HG03521 (cell line): Measurements from ENCODE around the gene TTBK2.

Source experiments
- ATAC-seq: cut with Tn5 transposase; IDR thresholded peaks from one replicate; pipeline ENCODE4 v1.9.1; 2021; ENCODE audit warnings: mild to moderate bottlenecking, moderate library complexity; ENCODE audit not compliant: unreplicated experiment

TTBK2 gene

DNA sequence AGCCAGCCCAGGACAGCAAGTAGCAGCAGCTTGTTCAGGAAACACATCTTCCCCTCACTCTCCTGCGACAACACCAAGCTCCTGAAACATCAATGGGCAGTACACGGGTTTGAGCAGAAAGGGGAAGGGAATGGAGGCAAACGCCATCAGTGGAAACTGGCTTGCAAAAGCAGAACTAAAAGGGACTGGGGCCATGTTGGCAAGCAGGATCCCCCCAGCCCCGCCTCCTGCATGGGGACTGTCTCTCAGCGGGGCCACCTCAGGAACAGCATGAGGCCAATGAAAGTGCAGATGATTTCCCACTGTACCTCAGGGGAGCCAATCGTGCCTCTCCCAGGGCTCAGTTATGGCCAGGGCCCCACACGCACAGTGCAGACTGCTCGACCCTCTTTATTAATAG, 190.4 kb downstream of the TTBK2 start:
- no peak for ATAC-seq

DNA sequence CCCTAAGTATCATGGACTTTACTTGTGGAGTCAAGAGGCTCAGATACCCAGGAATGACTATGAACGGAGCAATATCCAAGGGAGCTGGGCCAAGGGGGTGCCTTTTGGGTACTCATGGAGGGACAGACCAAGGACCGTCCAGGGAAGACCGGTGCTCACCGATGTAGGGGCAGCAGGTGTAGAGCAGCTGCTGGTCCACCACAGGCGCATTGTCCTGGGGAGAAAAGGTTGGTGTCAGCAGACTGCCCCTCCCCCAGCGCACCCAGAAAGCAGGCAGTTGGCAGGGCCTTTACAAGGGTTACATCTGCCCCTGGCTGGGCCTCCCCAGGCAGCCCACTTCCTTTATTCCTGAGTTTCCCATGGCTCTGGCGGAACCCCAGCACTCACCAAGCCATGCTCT, 191.2 kb downstream of the TTBK2 start:
- no peak for ATAC-seq

DNA sequence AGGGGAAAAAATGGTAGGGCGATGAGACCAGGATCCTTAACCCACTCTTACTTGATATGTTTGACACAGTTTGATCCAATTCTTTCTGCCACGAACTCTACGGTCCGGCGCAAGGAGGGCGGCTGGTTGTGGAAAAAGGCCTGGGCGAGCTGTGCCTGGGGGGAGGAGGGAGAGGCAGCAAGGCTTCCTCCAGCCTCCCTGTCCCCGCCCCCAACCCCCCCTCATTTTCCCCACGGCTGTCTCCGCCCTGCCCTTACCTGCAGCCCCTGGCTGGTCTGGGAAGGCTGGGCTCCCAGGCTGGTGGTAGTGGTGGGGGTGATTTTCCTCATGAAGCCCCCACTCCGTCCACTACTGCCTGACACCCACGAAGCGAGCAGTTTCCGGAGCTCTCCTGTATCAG, 191.6 kb downstream of the TTBK2 start:
- ATAC-seq, result no peak

DNA sequence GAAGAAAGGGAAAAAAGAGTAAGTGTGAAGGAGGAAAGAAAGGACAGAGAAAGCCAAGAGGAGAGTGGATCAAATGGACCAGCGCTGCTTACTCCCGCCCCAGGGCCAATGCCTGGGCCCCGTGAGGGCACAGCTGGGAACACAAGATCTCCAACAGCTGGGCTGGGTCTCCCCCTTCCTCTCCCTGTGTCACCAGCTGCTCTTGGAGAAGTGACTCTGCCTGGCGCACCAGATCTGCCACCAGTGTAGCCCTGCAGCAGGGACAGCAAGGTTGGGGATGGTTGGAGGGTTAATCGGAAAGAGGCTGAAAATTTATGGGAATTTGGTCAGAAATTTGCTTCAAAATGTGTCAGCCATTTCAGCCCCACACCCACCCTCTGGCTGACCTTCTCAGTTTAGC, 192.0 kb downstream of the TTBK2 start:
- no peak for ATAC-seq

DNA sequence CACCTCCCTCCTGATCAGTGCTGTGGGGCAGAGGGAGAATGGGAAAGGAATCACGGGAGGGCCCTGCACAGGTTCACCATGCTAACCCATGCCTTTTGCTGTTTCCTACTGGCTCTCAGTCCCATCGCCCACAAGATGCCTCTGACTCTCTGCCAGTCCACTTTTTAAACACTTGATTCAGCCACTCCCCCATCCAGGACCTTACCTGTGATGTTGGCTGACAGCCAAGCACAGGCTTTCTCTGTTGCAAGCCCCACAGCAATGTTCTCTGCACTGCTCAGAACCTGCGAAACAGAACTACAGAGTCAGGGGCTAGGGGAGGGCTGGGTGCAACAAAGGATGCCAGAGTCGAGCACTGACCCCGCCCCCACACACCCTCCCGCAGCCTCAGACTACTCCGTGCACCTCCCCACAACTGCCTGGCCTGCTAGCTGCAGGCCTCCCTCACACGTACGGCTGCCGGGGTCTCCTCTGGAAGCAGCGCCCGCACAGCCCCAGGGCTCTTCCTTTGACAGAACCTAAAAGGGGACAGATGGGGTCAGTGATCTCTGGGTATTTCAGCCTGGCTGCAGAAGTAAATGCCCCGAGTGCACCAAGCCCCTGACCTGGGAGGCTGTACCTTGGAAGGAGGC, 192.7 kb downstream of the TTBK2 start:
- ATAC-seq, result no peak

DNA sequence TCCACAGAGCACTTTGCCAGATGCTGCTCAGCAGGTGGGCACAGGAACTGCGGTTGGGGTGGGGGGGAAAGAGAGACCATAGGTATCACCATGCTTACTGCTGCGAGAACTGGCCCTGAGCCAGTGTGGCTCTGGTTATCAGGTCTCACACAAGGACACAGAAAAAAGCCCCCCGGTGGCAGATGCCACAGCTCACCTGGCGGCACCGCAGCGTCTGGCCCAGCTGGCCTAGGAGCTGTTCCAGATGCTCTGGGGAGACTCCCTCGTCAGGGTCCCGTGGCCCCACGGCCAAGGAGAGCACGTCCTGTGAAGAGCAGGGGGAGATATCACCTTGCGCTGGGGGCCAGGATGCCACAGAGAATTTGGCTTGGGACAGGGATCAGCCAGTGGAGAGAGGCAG, 194.5 kb downstream of the TTBK2 start:
- no peak for ATAC-seq

DNA sequence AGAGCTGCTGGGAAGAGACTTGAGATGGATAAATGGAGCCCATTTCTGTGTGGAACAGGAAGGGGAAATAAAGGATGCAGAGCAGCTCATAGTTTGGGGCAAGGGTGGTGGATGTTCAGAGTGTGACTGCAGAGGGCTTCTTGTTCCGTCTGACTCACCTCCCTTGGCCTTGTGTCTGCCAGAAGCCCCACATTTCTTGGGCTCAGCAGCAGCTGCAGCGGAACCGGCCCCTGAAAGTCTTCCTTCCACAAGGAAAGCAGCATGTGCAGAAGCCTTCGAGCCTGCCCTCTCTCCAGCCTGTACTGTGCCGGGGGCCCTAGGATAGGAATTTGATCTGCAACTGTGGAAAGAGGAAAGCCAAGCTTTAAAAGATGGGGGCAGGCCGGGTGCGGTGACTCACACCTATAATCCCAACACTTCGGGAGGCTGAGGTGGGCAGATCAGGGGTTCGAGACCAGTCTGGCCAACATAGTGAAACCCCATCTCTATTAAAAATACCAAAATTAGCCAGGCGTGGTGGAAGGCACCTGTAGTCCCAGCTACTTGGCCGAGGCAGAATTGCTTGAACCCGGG, 195.2 kb downstream of the TTBK2 start:
- no peak for ATAC-seq

DNA sequence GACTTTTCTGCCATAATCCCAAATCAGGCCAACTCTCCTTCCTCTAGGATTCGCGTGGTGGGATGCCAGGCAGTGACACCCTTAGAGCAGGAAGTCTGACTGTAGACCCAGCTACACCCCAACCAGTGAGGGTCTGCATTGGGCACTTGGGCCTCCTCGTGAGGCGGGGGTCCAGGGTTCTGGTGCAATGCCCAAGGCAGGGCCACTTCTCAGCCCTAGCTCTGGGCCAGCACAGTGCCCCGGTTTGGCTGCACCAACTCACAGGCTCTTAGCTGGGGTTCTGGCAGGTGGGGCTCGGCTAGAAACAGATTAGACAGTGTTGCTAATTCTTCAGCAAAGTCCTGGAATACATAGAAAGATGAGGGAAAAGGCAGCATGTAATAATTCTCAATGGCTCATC, 196.3 kb downstream of the TTBK2 start:
- ATAC-seq, result no peak

DNA sequence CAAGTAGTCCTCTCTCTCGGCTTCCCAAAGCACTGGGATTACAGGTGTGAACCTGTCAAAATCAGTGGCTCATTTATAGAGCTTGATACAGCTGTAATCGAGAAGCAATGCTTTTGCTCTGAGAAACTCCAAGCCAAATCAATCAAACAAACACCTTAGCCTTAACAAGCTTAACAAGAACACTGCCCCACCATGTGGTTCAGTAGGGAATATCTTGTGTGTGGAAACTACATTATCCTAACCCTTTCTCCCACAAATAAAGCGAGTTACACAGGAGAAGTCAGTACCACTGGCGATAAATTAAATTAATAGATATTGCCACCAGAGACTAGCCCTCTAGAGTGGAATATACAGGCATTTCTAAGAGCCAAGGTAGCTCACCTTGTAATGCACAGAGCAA, 197.5 kb downstream of the TTBK2 start:
- ATAC-seq, result no peak

DNA sequence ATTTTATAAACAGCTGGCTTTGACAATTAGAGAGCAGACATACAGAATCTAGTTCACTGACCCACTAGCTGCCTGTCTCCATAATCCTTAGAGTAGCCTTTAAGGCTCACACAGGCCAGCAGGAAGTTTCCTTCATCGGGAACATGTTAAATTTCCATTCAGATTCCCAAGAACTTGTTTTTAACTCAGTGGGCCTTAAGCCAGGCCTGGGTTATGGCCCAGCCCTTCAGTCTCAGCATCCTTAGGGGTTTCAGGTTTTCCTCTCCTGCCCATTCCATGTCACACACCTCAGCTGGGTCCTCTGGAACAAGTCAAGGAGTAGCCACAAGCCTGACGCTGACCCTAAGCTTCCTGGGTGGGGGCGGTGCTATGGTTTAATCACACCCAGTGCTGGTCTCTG, 198.7 kb downstream of the TTBK2 start:
- no peak for ATAC-seq

DNA sequence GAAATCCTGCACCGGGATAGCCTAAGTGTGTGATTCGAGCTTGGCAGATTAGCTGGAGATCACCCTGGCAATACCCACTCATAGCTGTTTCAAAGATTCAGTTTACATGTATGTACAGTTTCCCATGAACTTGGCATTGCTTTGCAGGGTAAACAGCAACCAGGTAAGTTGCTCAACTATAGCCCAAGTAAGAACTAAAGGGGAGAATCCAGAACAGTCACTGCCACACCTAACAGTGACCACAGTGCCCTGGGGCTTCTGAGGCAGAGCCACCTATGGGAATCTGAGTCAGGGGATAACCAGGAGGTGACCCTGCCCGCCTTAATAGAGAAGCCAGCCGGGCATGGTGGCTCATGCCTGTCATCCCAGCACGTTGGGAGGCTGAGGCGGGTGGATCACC, 199.6 kb downstream of the TTBK2 start:
- ATAC-seq, result no peak

DNA sequence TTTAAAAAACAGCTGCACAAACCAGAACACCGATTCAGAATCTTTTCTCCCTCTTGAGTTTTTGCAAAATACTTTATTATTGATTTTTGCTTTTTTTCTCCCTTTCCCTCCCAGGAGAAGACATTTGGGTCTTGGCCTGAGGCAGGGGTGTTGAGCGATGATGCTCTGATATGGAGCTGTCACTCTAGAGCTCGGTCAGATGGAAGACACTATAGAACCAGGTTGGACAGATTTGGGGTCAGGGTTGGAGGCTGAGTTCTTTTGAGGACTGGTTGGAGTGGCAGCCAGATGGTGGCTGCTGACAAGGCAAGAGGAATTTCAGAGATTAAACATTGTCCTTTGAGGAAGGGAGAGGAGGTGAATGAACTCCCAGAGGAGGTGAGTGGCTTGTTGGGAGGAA, 200.5 kb downstream of the TTBK2 start:
- ATAC-seq, result no peak

DNA sequence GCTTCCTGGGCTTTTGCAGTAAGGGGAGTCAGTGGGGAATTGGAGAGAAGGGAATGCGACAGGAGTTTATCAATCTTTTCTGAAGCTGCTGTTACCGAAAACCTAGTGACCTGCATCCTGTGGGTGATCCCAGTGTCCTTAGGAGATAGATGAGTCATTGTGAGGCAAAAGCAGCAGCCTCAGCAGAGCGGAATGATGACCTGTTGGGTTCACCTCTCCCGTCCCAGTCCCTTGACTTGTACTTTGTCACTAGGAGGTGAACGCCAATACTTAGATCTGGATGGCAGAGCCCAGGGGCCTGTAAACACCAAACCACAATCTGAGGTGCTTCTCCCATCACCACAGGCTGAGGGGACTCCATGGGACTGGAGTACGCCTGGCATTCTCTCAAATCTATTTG, 201.5 kb downstream of the TTBK2 start:
- no peak for ATAC-seq

DNA sequence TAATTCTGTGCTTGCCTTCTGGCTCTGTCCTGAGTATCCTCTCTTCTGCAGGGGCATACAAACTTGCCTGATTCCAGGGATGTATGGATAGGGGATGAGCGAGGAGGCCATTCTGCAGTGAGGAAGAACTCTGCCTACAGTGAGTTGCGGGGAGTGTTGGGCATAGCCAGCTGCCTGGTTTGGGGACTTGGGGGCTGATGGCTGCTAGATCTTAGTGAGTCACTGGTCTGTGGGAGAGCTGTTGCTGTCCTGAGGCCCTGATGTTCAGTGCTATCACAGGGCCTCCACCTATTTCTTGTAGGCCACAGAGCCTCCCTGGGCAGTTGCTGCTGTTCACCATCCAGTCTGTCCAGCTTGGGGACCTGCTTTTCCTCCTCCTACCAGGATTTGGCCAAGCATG, 204.0 kb downstream of the TTBK2 start:
- ATAC-seq, result no peak

DNA sequence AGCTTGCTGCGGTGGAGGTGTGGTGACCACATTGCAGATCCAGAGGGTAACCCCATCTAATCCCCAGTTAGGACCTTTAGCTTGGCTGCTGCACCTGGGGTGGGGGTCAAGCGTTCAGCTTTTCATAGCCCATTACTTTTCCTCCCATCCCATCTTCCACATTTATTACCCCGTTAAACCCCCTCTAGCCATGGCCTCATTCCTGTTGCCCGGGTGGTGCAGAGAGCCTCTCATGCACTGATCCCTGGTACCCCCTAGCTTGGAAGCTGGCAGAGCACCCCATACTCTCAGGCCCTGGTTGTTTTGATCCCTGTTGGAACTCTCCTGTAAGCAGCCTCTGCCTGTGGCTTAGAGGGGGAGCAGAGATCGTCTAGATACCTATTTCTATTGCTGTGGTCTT, 204.5 kb downstream of the TTBK2 start:
- no peak for ATAC-seq

DNA sequence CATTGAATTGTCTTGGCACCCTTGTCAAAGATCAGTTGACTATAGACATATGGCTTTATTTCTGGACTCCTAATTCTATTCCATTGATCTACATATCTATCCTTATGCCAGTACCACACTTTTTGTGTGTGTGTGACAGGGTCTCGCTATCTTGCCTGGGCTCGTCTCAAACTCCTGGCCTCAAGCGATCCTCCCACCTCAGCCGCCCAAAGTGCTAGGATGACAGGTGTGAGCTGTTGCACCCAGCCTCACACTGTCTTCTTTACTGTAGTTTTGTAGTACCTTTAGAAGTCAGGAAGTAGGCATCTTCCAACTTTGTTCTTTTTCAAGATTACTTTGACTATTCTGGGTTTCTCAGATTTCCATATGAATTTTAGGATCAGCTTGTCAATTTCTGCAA, 208.0 kb downstream of the TTBK2 start:
- ATAC-seq, result no peak

DNA sequence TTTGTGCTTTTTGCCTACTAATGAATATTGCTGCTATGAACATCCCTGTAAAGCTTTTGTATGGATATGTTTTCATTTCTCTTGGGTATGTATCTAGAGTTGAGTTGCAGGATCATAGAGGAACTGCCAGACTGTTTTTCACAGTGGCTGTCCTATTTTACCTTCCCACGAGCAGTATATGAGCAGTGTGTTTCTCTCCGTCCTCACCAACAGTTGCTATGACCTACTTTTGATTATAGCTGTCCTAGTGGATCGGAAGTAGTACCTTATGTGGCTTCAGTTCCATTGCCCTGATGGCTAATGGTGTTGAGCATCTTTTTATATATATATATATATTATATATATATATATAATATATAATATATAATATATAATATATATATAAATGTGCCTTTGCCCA, 208.8 kb downstream of the TTBK2 start:
- no peak for ATAC-seq

DNA sequence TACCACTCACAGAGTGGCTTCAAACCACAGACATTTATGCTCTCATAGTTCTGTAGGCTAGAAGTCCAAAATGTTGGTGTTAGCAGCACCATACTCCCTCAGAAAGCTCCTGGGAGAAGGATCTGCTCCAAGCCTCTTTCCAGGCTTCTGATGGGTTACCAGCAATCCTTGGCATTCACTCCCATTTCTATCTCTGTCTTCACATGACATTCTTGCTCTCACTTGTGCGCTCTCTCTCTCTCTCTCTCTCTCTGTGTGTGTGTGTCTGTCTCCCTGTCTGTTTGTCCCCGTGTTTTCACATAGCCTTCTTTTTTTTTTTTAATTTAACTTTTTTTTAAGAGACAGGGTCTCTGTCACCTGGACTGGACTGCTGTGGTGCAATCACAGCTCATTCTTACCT, 209.9 kb downstream of the TTBK2 start:
- ATAC-seq, result no peak

DNA sequence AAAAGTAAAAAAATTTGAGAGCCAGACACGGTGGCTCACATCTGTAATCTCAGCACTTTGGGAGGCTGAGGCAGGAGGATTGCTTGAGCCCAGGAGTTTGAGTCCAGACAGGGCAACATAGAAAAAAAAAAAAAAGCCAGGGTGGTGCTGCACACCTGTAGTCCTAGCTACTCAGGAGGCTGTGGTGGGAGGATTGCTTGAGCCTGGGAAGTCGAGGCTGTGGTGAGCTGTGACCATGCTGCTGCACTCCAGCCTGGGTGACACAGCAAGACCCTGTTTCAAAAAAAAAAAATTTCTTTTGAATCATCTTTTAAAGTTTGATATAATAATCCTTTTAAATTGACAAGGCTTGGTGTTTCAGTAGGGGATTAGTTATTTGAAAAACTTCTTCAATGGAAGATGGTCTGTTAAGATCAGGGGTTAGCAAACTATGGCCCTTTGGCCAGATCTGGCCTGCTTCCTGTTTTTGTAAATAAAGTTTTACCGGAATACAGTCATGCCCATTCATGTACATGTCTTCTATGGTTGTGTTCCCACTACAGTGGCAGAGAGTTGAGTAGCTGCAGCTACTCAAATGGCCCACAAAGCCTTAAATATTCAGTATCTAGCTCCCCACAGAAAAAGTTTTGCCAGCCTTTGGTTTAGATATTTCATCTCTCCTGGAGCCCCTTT, 212.6 kb downstream of the TTBK2 start:
- no peak for ATAC-seq

DNA sequence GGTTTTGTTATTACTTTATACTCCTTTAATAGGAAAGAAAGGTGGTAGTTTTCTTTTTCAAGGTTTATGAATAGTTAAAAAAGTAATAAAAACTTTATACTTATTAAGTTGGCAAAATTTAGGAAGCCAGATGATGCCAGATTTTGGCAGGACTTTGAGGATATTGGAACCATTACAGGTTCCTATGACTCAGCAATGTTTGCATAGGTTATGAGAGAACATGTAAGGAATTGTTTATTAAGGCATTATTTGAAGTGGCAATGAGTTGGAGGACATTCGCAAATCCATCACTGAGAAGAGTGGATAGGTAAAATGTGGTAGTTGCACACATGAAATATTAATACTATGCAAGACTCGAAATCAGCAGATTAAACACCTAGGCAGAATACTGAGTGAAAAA, 213.5 kb downstream of the TTBK2 start:
- no peak for ATAC-seq

DNA sequence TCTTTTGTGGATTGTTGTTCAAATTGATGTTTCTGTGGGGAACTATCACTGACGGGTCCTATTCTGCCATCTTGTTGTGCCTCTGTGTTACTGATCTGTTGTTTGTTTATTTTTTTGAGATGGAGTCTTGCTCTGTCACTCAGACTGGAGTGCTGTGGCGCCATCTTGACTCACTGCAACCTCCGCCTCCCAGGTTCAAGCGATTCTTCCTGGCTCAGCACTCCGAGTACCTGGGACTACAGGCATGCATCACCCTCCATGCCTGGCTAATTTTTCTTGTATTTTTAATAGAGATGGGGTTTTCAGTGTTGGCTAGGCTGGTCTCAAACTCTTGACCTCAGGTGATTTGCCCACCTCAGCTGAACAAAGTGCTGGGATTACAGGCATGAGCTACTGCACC, 215.2 kb downstream of the TTBK2 start:
- no peak for ATAC-seq

DNA sequence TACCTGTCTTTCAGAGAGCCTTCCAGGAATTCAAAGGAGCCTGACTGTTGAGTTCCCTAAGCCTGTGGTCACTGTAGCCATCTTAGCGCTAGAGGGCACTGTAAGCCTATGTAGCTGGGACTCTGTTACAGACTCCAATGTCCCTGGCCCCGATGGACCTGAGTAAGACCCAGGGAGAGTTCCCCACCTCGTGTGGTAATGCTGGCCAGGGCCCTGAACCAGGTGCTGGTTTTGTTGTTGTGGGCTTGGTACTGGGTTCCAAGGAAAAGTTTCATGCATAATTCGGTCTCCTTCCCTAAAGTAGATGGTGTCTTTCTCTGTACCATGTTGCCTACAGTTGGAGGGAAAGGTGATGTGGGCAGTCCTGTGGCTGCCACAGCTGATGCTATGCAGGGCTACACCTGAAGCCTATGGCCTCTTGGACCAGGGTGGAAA, 216.1 kb downstream of the TTBK2 start:
- no peak for ATAC-seq

DNA sequence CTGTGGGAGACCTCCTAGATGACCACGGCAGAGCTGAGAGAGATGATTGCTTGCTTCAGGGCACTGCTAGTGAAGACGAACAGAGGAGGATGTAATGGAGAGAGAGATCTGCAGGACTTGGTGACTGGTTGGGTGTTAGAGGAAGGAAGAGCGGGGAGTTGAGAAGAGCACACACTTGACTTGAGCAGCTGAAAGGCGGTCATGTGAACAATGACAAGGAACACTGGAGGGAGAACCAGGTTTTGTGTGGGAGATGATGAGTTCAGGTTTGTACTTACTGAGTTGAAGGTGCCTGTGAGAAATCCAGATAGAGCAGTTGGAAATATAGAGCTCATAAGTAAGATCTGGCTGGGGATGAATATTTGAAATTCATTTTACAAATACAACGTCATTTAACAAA, 224.0 kb downstream of the TTBK2 start:
- ATAC-seq, result no peak
